Panc1 (cell line): ENCODE data around the gene AKAP17A. TPM values are rescaled to one million over a fixed set of nuclear protein-coding genes. Genes with fewer than 3 reads are reported as not detected.

Experiments
- ATAC-seq: fragments of 200-7000 bp; cut with Tn5 transposase; 2 replicates; pipeline ENCODE4 v1.9.1; 2020; ENCODE audit warnings: mild to moderate bottlenecking, moderate library complexity
- Bru-seq: library from RNA; stranded (reverse); fragments of 400-500 nt; gene quantifications from one replicate; lab custom pipeline; 2021; lab: Mats Ljungman, UMichigan
- BruChase-seq, 2 experiments: library from RNA; stranded (reverse); fragments of 400-500 nt; gene quantifications; one replicate each; lab custom pipeline; 2021; lab: Mats Ljungman, UMichigan
- BruUV-seq: library from RNA; stranded (reverse); fragments of 400-500 nt; replicated peaks from 2 replicates; lab custom pipeline; 2021; lab: Mats Ljungman, UMichigan
- CTCF ChIA-PET: fragments of 300-600 bp; sonication (Branson Sonifier 250); formaldehyde crosslinking; loops from one replicate; lab custom pipeline; 2022; ENCODE audit warnings: antibody characterized with exemption; lab: Charles Lee
- POLR2A ChIA-PET: fragments of 300-600 bp; sonication (Branson Sonifier 250); formaldehyde crosslinking; loops from one replicate; lab custom pipeline; 2022; ENCODE audit warnings: antibody characterized with exemption; lab: Charles Lee
- DNase-seq: peaks from one replicate; pipeline ENCODE4 v3.0.0-alpha.2; 2010; ENCODE audit warnings: low read depth, low spot score
- H3K27ac ChIP-seq: 2 replicates; pipeline ENCODE4 v1.5.1; 2011; ENCODE audit warnings: mild to moderate bottlenecking, low read length, inconsistent platforms
- H3K27me3 ChIP-seq: fragments of 200-500 bp; sonication (Bioruptor generic); 2 replicates; pipeline ENCODE4 v1.6.0; 2014; ENCODE audit warnings: low read length, inconsistent platforms; ENCODE audit not compliant: control insufficient read depth, insufficient read depth
- H3K36me3 ChIP-seq: fragments of 200-500 bp; sonication (Bioruptor generic); 2 replicates; pipeline ENCODE4 v1.5.1; 2014; ENCODE audit warnings: inconsistent platforms, mild to moderate bottlenecking, low read length, moderate library complexity; ENCODE audit not compliant: control insufficient read depth, insufficient read depth
- H3K4me1 ChIP-seq: 2 replicates; pipeline ENCODE4 v1.5.1; 2011; ENCODE audit warnings: inconsistent platforms, mild to moderate bottlenecking, low read length, moderate library complexity; ENCODE audit not compliant: control insufficient read depth, insufficient read depth
- H3K4me3 ChIP-seq, 2 experiments: 2 replicates each; pipeline ENCODE4 v1.5.1; 2011 to 2012; ENCODE audit warnings: low read depth in 2 of 2, low read length in 2 of 2, mild to moderate bottlenecking in 2 of 2, inconsistent platforms in 1 of 2, moderate library complexity in 1 of 2
- H3K9me3 ChIP-seq: fragments of 200-500 bp; sonication (Bioruptor generic); 2 replicates; pipeline ENCODE4 v1.5.1; 2014; ENCODE audit warnings: low read depth, mild to moderate bottlenecking, inconsistent platforms, low read length, moderate library complexity; ENCODE audit not compliant: control insufficient read depth, insufficient read depth
- CTCF ChIP-seq: fragments of 450-650 bp; IDR thresholded peaks from 2 replicates; pipeline ENCODE4 v1.5.1; 2017; ENCODE audit warnings: mild to moderate bottlenecking
- POLR2AphosphoS5 ChIP-seq: IDR thresholded peaks from 2 replicates; pipeline ENCODE4 v1.6.1; 2012; ENCODE audit warnings: mild to moderate bottlenecking, low read depth, low read length, moderate library complexity
- REST ChIP-seq, 2 experiments: IDR thresholded peaks; 2 replicates each; pipeline ENCODE4 v1.6.1; 2011 to 2012; ENCODE audit warnings: low read depth in 2 of 2, control low read depth in 1 of 2, low read length in 1 of 2, mild to moderate bottlenecking in 1 of 2, moderate library complexity in 1 of 2; ENCODE audit not compliant: insufficient read depth in 1 of 2
- SIN3A ChIP-seq: IDR thresholded peaks from 2 replicates; pipeline ENCODE4 v1.6.1; 2012; ENCODE audit warnings: low read depth, mild to moderate bottlenecking, low read length, moderate library complexity, borderline replicate concordance; ENCODE audit not compliant: insufficient read depth
- TCF7L2 ChIP-seq: IDR thresholded peaks from 2 replicates; pipeline ENCODE4 v1.6.1; 2011; ENCODE audit warnings: mild to moderate bottlenecking, low read depth, low read length, inconsistent platforms
- in situ Hi-C: cut with HindIII; loops from 2 replicates; pipeline ENCODE4 v1.10.0; 2016; ENCODE audit warnings: low sequenced_read_pairs, low pct_unique_long_range_greater_than_20kb
- intact Hi-C: fragments of 100-400 bp; cut with micrococcal nuclease; formaldehyde crosslinking; loops from one replicate; pipeline ENCODE4 v1.10.0; 2022; ENCODE audit not compliant: unreplicated experiment
- long read RNA-seq: library from polyadenylated mRNA; unstranded; transcript quantifications from one replicate; pipeline ENCODE4 v2.0.0, GENCODE V29; 2021; ENCODE audit not compliant: unreplicated experiment
- polyA plus RNA-seq: library from polyadenylated mRNA; unstranded; fragments of >200 nt; gene quantifications from one replicate; pipeline ENCODE4 v1.2.1, GENCODE V29; 2012; ENCODE audit warnings: missing spikeins; ENCODE audit not compliant: insufficient read length
- total RNA-seq: library from RNA; stranded (reverse); gene quantifications from one replicate; pipeline ENCODE4 v1.2.1, GENCODE V29; 2021; ENCODE audit not compliant: unreplicated experiment

AKAP17A gene
- total RNA-seq (22.1 TPM), Bru-seq, nascent RNA (percentile 59 among the genes with signal in this experiment), BruChase-seq, experiment 1, labeled RNA remaining after a 2-hour chase (percentile 72 among the genes with signal in this experiment), BruChase-seq, experiment 2, labeled RNA remaining after a 6-hour chase (percentile 68 among the genes with signal in this experiment)
- 22.9 TPM for polyA plus RNA-seq
- long read RNA-seq, transcript AKAP17A-202 (4 exons, 2,187 nt), result minor isoform, 22 of 178 reads
- long read RNA-seq, transcript AKAP17A-201 (5 exons, 3,204 nt), result major isoform, 122 of 178 reads
- long read RNA-seq, partial matches to known transcripts, result 17 of 178 reads
- long read RNA-seq, other reads (novel, unspliced or antisense), result 16 of 178 reads

- H3K36me3 ChIP-seq, result no peaks in the 10 kb centered on the region; the same call in 1 of the 2 replicates
- TF ChIP-seq REST (IDR thresholded peaks at IDR 0.05; ENCODE audit: insufficient read depth in 1 of 2, low read depth in 2 of 2, low read length in 1 of 2) (no peak), SIN3A (no peak), CTCF (no peak), TCF7L2 (0 out of 2 replicates have a peak, but pooled peaks have one; percentile 19), POLR2AphosphoS5 (no peak)
- peak within 1 kb of the TSS; percentile 65; the same call in 1 of the 2 replicates for H3K27ac ChIP-seq
- peak within 1 kb of the TSS; percentile 56 to 59 for H3K4me3 ChIP-seq
- intact Hi-C loops (no loop called here), in situ Hi-C loops (no loop called here)
- ATAC-seq (peak; percentile 95), DNase-seq (peak; percentile 17)
- H3K9me3 ChIP-seq, result no peaks in the 10 kb centered on the region
- H3K27me3 ChIP-seq, result no peaks in the 10 kb centered on the region
- POLR2A ChIA-PET, result no interaction called here
- H3K4me1 ChIP-seq, result peaks cover 2% of the 10 kb centered on the region; the same call in 1 of the 2 replicates
- no TSS peak for BruUV-seq
- CTCF ChIA-PET, result no interaction called here
Measured at GRCh38 chrX:1591102-1591862, at the start of gene AKAP17A. Gene AKAP17A, plus strand, starts transcription at chrX:1591604. Its CDS starts 1,859 bp downstream, at chrX:1593463.

- Histone ChIP-seq H3K27me3 (no peaks in the 10 kb centered on the region), H3K4me3 (no peak overlapping the region), H3K36me3 (no peaks in the 10 kb centered on the region), H3K4me1 (no peaks in the 10 kb centered on the region), H3K27ac (no peak overlapping the region), H3K9me3 (no peaks in the 10 kb centered on the region)
- no TSS peak for BruUV-seq
- ChIA-PET POLR2A (no interaction called here), CTCF (no interaction called here)
- TF ChIP-seq SIN3A (no peak), POLR2AphosphoS5 (no peak), CTCF (no peak), REST (IDR thresholded peaks at IDR 0.05; ENCODE audit: insufficient read depth in 1 of 2, low read depth in 2 of 2, low read length in 1 of 2) (no peak), TCF7L2 (no peak)
- no peak for DNase-seq
- intact Hi-C loops, result no loop called here
- no peak for ATAC-seq
- in situ Hi-C loops, result no loop called here
Measured at GRCh38 chrX:1542994-1543725, 48.2 kb upstream of the AKAP17A start.
